Fibroblast of skin of left quadriceps (primary cell): ENCODE results near the gene SHC2.
"Not testable (repeated sequence)": the region's sequence is repeated elsewhere in the genome, so short reads cannot be mapped to it uniquely, and the experiment has no call there.

Source experiments
- DNase-seq, 2 experiments: peaks; one replicate each; pipeline ENCODE4 v3.0.0-alpha.2; 2013; ENCODE audit warnings: low read depth in 2 of 2

The SHC2 gene

GRCh38 chr19:389935-390289 is 70.9 kb downstream of the SHC2 start:
- no peak for DNase-seq

- no peak for DNase-seq
Observed at GRCh38 chr19:389255-389934, 71.4 kb downstream of the SHC2 start.

GRCh38 chr19:388691-389090 is 72.1 kb downstream of the SHC2 start:
- no peak for DNase-seq

GRCh38 chr19:387777-388176 is 73.1 kb downstream of the SHC2 start:
- no peak for DNase-seq

- DNase-seq, result not testable (repeated sequence)
Observed at GRCh38 chr19:386632-387301, 74.1 kb downstream of the SHC2 start.

- not testable (repeated sequence) for DNase-seq
Observed at GRCh38 chr19:386189-386588, 74.6 kb downstream of the SHC2 start.

- DNase-seq, result no peak
Observed at GRCh38 chr19:384799-385169, 76.0 kb downstream of the SHC2 start.

GRCh38 chr19:383922-384798 is 76.7 kb downstream of the SHC2 start:
- no peak for DNase-seq

GRCh38 chr19:383040-383439 is 77.8 kb downstream of the SHC2 start:
- DNase-seq, result no peak

GRCh38 chr19:382578-382977 is 78.3 kb downstream of the SHC2 start:
- DNase-seq, result peak; percentile 42 to 49

- not testable (repeated sequence) for DNase-seq
Observed at GRCh38 chr19:381901-382300, 78.9 kb downstream of the SHC2 start.

- DNase-seq, result not testable (repeated sequence)
Observed at GRCh38 chr19:380618-381219, 80.1 kb downstream of the SHC2 start.

- no peak for DNase-seq
Observed at GRCh38 chr19:379796-380195, 81.0 kb downstream of the SHC2 start.

- no peak for DNase-seq
Observed at GRCh38 chr19:378706-379105, 82.1 kb downstream of the SHC2 start.

GRCh38 chr19:377801-378581 is 82.8 kb downstream of the SHC2 start:
- no peak for DNase-seq

GRCh38 chr19:376111-376470 is 84.7 kb downstream of the SHC2 start:
- DNase-seq, result no peak

- DNase-seq, result no peak
Observed at GRCh38 chr19:375395-376110, 85.3 kb downstream of the SHC2 start.

- no peak for DNase-seq
Observed at GRCh38 chr19:374886-375235, 86.0 kb downstream of the SHC2 start.

- no peak for DNase-seq
Observed at GRCh38 chr19:374183-374885, 86.5 kb downstream of the SHC2 start.

GRCh38 chr19:373391-374182 is 87.2 kb downstream of the SHC2 start:
- DNase-seq, result no peak
